Ureter (tissue), 1 donor: ENCODE results near the gene GPHN. TPM values are rescaled to one million over a fixed set of nuclear protein-coding genes. Genes with fewer than 3 reads are reported as not detected.
"Not testable (repeated sequence)": the region's sequence is repeated elsewhere in the genome, so short reads cannot be mapped to it uniquely, and the experiment has no call there.

Experiments used
- DNase-seq: peaks from one replicate; pipeline ENCODE4 v3.0.0-alpha.2; 2020; ENCODE audit warnings: low spot score
- total RNA-seq: library from RNA; stranded (reverse); gene quantifications from one replicate; pipeline ENCODE4 v1.2.4, GENCODE V29; 2023
- donor health status: DM: yes; HTN: yes; CAD: no.

GPHN gene
- total RNA-seq, 1 donor from 2014 or later, result 47.5 TPM

GRCh38 chr14:66802962-66803361 lies 295.0 kb downstream of the GPHN start:
- no peak for DNase-seq

DNA sequence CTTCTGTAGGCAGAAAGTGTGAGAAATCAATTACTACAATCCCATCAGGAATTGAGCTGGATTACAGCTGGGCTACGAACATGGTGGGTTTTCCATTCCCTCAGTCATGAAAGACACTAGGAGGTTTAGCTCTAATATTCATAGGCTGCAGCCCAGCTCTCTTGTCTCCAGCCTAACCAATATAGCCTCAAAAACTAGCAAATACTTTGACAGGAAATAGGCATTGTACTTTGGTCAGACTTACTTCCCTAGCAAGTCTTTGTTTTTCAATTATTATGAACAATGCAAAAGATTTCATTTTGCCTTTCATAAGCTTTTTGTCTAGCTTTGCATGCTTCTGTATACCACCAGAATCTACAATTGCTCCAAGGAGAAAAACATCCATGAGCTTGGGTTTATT lies 296.2 kb downstream of the GPHN start:
- DNase-seq, result no peak

- no peak for DNase-seq
These were observed 305.7 kb downstream of the GPHN start for GRCh38 chr14:66813636-66814035.

DNA sequence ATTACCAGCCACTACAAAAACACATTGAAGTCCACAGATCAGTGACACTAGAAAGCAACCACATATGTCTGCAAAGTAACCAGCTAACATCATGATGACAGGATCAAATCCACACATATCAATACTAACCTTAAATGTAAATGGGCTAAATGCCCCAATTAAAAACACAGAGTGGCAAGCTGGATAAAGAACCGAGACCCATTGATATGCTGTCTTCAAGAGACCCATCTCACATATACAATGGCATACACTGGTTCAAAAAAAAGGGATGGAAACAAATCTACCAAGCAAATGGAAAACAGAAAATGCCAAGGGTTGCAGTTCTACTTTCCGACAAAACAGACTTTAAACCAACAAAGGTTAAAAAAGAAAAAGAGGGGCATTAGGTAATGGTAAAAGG lies 307.7 kb downstream of the GPHN start:
- DNase-seq, result no peak

- DNase-seq, result no peak
These were observed 316.3 kb downstream of the GPHN start for GRCh38 chr14:66824251-66824650.

DNA sequence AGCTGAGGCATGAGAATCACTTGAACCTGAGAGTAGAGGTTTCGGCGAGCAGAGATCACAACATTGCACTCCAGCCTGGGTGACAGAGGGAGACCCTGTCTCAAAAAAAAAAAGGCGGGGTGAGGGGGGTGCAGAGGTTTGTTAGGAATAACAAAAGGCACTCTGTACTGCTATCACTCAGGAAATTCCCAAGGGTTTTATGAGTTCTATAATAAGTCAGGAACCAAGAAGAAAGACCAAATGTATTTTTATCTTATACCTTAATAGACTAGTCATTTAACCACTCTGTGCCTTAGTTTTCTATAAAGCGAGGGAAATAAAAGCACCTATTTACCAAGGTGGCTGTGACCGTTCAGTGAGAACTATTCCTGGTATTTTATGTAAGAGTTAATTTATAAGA lies 319.2 kb downstream of the GPHN start:
- no peak for DNase-seq

DNA sequence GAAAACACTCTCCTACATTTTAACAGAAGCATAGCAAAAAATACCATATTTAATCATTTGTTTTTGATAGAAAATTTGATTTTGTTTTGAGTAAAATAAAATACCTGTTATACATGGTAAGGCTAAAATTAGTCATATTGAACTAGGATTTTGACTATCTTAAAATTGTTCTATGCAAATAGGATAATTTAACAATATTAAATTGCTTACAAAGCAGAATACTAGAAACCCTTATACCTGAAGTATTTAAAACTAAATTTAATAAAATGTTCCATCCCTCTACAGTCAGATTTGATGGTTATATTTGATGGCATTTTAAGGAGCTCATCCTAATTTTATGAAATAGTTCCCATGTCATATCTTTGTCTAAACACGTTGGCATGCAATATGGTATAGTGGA lies 323.2 kb downstream of the GPHN start:
- DNase-seq, result no peak

DNA sequence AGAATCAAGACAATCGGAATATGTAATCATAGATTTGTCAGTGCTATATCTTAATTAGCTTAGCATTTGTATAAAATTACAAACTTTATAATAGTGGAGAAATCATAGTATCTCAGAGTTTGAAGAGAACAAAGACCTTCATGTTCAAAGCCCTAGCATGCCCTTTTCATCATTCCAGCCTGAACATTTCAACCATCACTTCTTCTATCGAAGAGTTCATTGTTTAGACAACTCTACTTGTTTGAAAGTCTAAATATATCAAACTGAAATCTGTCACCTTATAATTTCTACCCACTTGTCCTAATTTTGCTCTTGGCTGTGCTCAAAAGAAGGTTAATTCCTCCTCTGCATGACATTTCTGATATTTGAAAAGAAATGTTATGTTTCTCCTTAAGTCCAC lies 325.9 kb downstream of the GPHN start:
- DNase-seq, result no peak

DNA sequence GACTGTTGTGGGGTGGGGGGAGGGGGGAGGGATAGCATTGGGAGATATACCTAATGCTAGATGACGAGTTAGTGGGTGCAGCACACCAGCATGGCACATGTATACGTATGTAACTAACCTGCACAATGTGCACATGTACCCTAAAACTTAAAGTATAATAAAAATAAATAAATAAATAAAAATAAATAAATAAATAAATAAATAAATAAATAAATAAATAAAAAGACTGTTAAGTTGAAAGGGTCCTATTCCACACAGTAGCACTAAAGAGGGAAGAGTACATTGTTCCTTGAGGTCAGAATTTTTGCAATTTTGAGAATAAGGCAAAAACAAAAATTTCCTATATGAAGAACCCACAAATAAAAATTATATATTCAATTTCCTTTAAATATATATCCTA lies 329.5 kb downstream of the GPHN start:
- DNase-seq, result not testable (repeated sequence)

- DNase-seq, result no peak
These were observed 335.1 kb downstream of the GPHN start for GRCh38 chr14:66842911-66843512.

DNA sequence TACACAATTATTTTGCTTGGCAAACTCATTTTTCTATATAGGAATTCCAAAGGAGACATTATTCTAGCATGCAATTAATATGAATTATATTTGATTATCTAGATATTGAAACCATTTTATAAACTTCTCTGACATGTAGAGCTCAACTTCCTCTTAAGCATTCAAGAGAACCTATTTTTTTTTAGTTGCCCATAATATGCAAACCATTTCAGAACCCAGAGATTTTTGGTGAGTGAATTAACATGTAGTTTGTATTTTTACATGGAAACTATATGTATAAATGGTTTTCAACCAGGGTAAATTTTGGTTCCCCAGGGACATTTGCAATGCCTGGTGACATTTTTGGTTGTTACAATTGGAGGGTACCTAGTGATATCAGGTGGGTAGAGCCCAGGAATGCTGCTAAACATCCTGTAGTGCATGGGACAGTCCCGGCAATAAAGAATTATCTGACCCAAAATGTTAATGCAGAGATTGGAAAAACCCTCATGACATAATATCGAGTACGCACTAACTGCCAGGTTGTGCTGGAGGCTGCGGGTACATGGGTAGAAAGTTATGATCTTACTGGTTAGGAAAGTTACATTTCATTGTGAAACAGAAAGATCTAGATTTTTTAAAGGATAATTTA lies 342.4 kb downstream of the GPHN start:
- DNase-seq, result no peak

DNA sequence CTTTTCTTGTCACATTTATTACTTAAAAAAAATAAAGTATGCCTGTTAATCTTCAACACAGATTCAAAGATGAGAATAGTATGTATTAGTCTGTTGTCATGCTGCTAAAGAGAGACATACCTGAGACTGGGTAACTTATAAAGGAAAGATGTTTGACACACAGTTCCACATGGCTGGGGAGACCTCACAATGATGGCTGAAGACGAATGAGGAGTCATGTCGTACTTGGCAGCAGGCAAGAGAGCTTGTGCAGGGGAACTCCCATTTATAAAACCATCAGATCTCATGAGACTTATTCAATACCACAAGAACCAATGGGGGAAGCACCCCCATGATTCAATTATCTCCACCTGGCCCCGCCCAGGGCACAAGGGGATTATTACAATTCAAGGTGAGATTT lies 345.4 kb downstream of the GPHN start:
- DNase-seq, result no peak

DNA sequence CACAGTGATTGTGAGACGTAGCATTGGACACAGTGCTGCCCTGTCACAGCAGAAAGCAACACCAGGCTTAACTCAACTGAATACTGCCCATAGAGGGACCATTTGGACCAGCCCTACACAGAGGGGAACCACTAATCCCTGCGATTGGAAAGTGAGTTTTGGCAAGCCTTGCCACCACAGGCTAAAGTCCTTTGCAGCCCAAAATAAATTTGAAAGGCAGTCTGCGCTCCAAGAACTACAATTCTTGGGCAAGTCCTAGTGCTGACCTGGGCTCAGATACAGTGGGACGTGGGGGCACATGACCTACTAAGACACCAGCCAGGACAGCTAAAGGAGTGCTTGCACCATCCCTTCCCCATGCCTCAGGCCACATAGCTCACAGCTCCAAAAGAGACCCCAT lies 349.9 kb downstream of the GPHN start:
- no peak for DNase-seq

DNA sequence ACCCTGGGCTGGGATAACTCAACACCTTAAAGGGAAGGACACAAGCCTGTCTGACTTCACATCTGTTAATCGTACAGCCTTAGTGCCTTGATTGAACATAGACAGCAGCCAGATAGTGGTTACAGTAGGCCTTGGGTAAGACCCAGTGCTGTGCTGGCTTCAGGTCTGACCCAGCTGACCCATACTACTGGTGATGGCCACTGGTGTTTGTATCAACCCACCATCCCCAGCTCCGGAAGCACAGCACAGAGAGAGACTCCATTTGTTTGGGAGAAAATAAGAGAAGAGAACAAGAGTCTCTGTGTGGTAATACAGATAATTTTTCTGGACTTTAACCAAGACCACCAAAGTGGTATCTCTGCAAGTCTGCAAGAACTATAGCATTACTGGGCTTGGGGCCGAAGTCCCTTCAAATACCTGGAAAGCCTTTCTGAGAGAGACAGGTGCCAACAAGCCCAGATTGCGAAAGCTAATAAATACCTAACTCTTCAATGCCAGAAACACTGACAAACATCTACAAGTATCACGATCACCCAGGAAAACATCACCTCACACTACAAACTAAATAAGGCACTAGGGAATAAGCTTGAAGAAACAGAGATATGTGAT lies 351.2 kb downstream of the GPHN start:
- DNase-seq, result no peak

- no peak for DNase-seq
These were observed 373.6 kb downstream of the GPHN start for GRCh38 chr14:66881596-66881995.

GRCh38 chr14:66884149-66884548 lies 376.2 kb downstream of the GPHN start:
- no peak for DNase-seq

DNA sequence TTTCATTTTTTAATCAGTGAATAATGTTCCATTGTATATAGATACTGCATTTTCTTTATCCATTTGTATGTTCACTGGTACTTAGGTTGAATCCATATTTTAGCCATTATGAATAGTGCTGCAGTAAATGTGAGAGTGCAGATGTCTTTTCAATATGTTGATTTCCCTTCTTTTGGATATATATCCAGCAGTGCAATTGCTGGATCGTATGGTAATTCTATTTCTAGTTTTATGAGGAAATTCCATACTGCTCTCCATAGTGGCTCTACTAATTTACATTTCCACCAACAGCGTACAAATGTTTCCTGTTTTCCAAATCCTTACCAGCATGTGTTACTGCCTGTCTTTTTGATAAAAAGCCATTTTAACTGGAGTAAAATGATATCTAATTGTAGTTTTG lies 392.8 kb downstream of the GPHN start:
- no peak for DNase-seq

- DNase-seq, result no peak
These were observed 402.4 kb downstream of the GPHN start for GRCh38 chr14:66910311-66910840.

- no peak for DNase-seq
These were observed 408.5 kb downstream of the GPHN start for GRCh38 chr14:66916421-66916820.

DNA sequence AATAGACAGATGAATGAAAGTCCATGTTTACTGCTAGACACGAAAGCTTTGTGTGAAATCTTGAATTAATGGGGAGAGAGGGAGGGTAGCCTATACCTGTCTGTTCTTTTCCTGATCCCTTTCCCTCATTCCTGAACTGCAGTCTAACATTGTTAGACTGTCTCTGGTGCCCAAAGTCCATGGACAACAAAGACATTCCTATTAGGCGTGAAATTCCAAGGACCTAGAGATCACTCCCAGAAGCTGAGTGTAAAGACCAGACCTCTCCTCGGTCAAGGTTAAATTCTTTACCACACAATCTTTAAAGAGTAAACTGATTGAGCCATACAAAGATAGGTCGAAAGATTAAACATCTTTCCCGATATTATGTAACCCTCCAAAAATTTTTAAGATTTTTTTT lies 410.6 kb downstream of the GPHN start:
- DNase-seq, result no peak

- DNase-seq, result no peak
These were observed 412.2 kb downstream of the GPHN start for GRCh38 chr14:66920196-66920595.

- no peak for DNase-seq
These were observed 415.3 kb downstream of the GPHN start for GRCh38 chr14:66923251-66923650.

- DNase-seq, result no peak
These were observed 431.5 kb downstream of the GPHN start for GRCh38 chr14:66939409-66939808.
